KOPT-K1 (cell line): ENCODE results near the gene ZNRF2.

Experiments used
- H3K27ac ChIP-seq: fragments of 200-600 bp; sonication (generic); 2 replicates; pipeline ENCODE4 v1.5.1; 2016; ENCODE audit warnings: antibody characterized with exemption, mild to moderate bottlenecking, low read depth, low read length; ENCODE audit not compliant: poor library complexity, severe bottlenecking
- H3K36me3 ChIP-seq: fragments of 200-600 bp; sonication (generic); 2 replicates; pipeline ENCODE4 v1.5.1; 2017; ENCODE audit warnings: antibody characterized with exemption, mild to moderate bottlenecking, low read length, moderate library complexity; ENCODE audit not compliant: insufficient read depth
- H3K9me3 ChIP-seq: fragments of 200-600 bp; sonication (generic); 2 replicates; pipeline ENCODE4 v1.5.1; 2017; ENCODE audit warnings: antibody characterized with exemption, low read length, mild to moderate bottlenecking; ENCODE audit not compliant: insufficient read depth, poor library complexity, severe bottlenecking

The ZNRF2 gene

DNA sequence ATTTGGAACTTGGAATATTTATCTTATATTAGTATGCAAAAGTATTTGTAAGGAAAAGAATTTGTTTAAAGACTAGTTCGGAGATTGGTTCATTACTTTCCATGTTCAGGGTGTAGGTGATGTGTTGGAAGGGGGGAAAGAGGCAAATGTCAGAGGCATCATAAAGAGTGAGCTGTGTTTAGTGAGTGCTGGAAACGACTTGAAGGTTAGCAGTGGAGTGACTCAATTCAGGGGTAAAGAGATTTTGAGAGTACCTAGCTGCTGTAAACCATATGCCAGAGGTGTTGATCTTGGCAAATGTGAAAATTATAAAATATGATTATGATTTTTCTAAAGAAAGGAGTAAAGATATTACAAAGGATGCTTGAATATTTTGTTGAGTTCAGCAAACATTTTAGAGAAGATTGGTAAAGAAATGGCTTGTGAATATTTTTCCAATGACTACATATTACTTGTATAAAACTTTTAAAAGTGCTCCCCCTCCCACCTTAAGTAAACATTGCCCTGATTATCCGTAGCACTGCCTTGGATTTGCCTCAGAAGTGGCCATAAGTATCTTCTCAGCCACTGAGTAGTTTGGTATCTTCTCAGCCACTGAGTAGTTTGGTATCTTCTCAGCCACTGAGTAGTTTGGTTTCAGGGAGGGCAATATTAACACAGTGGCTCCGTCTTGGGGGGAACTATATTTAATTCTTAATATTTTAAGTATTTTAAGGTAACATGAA, 51.5 kb downstream of the ZNRF2 start:
- H3K36me3 ChIP-seq, result no peaks in the 10 kb centered on the region
- no peak overlapping the region for H3K27ac ChIP-seq
- H3K9me3 ChIP-seq, result peaks cover 8% of the 10 kb centered on the region

DNA sequence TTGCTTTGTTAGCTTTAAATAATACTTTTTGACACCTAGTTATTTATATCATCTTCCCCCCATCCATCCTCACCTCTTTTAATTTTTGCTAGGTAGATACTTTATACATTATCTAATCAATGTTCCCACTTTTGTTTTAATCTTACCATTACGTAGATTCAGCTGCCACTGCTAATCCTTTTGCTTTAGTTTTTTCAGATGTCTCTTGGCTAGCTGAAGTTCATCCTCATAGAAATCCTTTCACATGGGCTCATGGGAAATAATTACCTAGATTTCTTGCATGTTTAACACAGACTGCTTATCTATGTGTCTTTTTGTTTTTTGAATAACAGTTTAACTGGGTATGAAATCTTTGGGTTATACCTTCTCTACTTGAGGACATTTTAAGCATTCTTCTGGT, 60.1 kb downstream of the ZNRF2 start:
- Histone ChIP-seq H3K9me3 (peaks cover 16% of the 10 kb centered on the region), H3K36me3 (no peaks in the 10 kb centered on the region), H3K27ac (no peak overlapping the region)

DNA sequence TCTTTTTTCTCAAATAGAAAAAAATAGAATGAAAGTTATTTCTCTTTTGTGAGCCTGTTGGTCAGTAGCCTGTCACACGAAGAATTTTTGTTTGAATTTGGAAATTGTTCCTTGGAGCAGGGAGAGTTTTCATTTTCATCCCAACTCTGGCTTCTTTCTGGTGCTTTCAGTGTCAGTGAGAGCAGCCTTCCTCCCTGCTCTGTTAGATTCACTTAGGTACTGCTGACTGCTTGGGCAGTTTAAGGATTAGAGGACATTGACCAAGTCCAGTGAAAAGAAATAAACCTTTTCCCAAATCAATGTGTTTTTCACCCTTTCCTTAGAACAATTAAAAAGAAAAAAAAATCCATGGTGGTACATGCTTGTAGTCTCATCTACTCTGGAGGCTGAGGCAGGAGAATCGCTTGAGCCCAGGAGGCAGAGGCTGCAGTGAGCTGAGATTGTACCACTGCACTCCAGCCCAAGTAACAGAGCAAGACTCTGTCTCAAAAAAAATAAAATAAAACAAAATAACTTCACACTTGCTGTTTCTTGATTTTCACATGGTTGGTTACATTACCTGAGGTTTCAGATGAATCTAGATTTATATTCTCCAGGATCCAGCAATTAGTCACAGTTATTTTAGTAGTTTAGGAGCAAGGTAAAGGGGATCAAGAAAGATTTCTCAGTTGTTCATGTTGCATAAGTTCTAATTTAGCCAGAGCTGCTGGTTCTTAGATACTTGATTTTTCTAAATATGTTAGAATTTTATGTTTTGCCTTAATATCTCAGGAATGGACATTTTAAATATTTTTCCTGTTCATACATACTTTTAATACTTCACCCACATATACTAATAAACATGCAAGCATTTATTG, 63.1 kb downstream of the ZNRF2 start:
- Histone ChIP-seq H3K27ac (peak overlapping the region; percentile 54), H3K9me3 (no peaks in the 10 kb centered on the region)

DNA sequence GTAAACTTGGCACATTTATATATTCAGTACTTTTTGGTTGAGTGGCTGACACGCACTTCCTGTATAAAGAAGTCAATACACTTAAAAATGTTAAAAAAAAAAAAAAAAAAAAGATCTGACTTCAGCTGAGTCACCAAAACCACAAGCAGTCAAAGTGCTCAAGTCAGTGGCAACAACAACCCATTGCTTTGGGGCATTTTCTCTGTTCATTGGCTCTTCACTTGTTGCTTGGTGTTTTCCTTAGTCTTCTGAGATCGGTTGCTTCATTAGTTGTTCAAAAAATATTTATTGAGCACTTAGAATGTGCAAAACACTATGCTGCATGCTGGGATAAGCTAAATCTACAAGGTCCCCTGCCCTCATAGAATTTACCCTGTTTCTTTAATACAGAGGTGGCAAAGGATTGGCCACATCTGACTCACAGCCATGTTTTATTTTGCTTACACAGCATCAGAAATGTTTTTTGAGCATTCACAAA, 63.7 kb downstream of the ZNRF2 start:
- Histone ChIP-seq H3K36me3 (no peaks in the 10 kb centered on the region), H3K27ac (peak overlapping the region; percentile 54), H3K9me3 (no peaks in the 10 kb centered on the region)

More for the DNA sequence above, 63.1 kb downstream of the ZNRF2 start:
- no peaks in the 10 kb centered on the region for H3K36me3 ChIP-seq

DNA sequence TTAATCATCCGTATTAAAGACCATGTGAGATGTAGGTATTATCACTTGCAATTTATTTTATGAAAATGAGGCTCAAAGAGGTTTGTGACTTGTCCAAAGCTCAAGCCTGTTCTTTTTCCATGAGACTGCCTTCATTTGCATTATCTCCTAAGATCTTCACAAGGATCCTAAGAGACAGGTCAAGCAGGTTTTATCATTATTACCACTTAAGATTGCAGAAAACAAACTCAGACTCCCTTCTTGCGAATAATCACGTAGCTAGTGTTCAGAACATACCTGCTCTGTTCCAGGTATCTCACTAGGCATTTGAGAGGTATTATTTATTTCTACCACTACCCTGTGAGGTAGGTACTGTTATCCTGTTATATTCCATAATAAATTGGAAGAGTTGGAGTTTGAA, 64.8 kb downstream of the ZNRF2 start:
- Histone ChIP-seq H3K27ac (no peak overlapping the region), H3K9me3 (no peaks in the 10 kb centered on the region), H3K36me3 (no peaks in the 10 kb centered on the region)

DNA sequence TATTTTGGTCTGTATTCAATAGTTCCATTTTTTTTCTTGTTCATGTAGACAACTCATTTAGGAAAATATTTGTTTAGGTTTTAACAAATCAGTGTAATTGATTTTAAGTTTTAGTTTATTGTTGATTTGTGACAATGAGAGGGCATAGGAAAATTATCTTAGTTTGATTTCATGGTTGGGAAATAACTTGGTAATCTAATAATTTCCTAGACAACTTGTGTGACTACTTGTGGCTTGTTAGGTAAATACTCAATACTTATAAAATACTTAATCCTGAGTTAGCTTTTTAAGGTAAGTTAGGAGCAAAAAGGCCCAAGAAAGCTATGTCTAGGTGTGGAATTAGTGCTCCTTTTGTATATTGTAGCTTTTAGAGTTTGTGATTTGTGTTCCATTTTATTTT, 65.4 kb downstream of the ZNRF2 start:
- no peaks in the 10 kb centered on the region for H3K36me3 ChIP-seq
- H3K9me3 ChIP-seq, result no peaks in the 10 kb centered on the region
- no peak overlapping the region for H3K27ac ChIP-seq

DNA sequence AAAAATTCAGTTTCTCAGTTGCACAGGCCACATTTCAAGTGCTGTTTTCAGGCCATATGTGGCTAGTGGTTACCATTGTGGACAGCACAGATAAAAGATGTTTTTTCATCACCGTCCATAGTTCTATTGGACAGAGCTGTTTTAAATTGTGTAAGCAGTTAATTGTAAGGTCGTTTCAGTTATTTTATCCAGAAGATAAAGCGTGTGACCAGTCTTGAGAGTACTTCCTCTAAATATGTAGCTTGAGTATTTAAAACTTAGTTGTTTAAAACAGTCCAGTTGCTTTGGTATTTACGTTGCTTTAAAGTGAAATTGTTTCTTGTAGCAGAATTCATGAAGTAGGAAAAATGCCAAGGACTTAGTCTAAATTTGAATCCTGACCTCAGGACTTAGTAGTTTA, 66.9 kb downstream of the ZNRF2 start:
- Histone ChIP-seq H3K9me3 (no peaks in the 10 kb centered on the region), H3K27ac (no peak overlapping the region)

DNA sequence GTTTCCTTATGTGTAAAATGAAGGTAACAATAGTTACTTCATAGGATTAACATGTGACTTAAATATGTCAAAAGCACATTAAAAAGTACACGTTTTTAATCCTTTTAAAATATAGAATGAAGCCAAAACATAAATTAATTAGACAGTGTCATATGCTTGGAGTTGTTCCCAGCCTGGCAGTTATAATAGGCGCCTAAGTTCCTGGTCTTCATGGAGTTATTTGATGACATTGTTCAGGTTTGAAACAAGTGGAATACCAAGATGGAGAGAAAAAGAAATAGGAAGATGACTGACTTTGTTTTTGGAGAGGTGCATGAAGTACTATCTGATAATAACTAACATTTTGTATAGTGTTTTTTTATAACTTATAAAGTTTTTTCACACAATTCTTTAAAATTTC, 67.3 kb downstream of the ZNRF2 start:
- Histone ChIP-seq H3K27ac (no peak overlapping the region), H3K36me3 (no peaks in the 10 kb centered on the region), H3K9me3 (no peaks in the 10 kb centered on the region)

More for the DNA sequence above, 66.9 kb downstream of the ZNRF2 start:
- H3K36me3 ChIP-seq, result no peaks in the 10 kb centered on the region

DNA sequence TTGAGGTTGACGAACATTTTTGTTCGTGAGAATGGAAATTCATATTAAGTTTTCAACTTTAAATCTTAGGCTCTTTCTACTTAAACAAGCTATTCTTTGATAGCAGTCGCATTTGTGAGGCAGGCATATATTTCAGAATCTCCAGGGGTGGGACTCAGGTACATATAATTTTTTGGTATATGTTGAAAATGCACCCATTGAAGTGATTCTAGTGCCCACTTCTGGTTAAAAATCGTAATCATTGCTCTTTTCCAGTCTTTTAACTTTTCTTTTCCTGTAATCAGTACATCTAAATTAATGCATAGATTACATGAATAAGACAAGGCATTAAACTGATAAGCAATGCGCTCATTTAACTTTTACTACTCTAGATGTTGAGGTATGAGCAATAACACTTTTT, 67.8 kb downstream of the ZNRF2 start:
- Histone ChIP-seq H3K9me3 (no peaks in the 10 kb centered on the region), H3K27ac (no peak overlapping the region), H3K36me3 (0 out of 2 replicates have a peak, but pooled peaks cover 3% of the 10 kb centered on the region)

DNA sequence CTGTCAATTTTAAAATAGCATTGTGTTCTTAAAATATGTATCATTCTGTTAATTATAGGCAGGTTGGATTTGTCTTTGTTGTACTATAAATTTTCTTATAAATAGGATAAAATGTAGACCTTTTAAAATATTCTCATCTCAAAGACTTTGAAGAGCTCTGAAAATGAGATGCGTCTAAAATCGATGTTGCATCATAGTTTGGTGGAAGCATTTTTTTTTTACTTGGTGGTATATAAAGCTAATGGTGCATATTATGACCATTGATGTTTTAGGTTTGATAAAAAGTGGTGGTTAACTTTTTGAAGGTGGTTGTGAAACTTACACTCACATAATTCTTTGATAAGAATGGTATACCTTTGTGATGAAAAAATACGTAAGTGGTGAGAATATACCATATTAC, 69.1 kb downstream of the ZNRF2 start:
- no peak overlapping the region for H3K27ac ChIP-seq

DNA sequence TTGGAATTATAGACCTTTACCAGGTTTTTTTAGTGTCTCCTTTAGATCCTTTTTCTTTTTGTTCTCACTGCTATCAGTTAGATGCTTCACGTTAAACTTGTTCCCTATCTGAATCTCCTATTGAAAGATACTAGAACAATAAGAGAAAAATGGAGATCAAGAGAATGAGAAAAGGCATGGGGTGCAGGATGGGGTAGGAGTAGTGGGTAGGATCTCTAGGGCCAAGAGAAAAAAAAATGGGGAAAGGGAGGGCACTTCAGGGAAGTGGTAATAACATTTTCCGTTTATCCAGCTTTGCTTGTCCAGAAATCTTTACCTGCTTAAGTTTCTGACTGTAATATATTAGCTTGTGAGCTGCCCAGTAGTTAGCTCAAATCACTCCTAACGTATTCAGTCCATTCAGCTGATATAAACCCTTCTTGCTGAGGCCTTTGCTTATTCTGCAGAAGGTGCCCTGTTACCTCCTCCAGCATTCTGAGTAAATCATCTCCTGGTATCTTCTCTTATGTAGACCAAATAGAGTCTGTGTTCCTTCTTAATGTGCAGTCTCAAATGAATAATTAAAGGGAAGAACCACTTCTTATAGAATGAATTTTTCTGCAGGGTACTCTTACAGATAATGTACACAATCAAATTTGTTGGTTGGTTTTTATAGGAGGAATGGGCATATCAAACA, 69.7 kb downstream of the ZNRF2 start:
- no peak overlapping the region for H3K27ac ChIP-seq
- H3K9me3 ChIP-seq, result no peaks in the 10 kb centered on the region
- H3K36me3 ChIP-seq, result peaks cover 3% of the 10 kb centered on the region; the same call in 1 of the 2 replicates

More for the DNA sequence above, 69.1 kb downstream of the ZNRF2 start:
- Histone ChIP-seq H3K36me3 (peaks cover 3% of the 10 kb centered on the region; the same call in 1 of the 2 replicates), H3K9me3 (no peaks in the 10 kb centered on the region)

DNA sequence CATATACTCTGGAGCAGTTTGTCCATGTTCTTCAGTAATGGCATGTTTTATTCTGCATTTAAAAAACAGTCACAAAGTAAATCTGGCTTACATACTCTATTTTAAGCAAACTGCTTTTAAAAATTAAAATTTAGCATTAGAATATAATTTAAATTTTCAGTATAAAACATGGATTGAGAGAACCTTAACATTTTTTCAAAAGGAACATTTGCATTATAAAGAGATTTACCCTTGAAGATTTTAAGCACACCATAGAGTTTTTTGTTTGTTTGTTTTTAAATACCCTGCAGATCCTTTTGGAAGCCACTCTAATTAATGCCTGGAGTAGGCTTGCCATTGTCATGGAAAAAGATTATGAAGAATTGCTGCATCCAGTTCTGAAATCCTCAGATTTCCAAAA, 70.4 kb downstream of the ZNRF2 start:
- Histone ChIP-seq H3K9me3 (no peaks in the 10 kb centered on the region), H3K36me3 (peaks cover 3% of the 10 kb centered on the region; the same call in 1 of the 2 replicates), H3K27ac (no peak overlapping the region)

DNA sequence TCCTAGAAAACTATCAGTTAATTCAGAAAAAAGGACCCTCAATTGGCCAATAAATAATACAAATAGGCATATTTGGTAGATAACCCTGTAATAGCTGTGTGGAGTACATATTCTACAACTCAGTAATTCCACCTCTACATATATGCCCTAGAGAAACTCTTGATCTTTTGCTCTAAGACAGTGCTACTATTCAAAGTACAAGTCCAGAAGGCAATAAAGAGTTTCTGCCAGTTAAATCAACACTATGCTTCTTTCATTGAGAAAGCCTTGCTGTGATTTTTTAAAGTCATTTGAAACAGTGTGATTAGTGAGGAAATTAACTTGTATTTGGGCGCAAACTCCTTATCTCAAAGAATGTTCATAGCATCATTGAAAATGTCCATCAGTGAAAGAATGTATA, 75.6 kb downstream of the ZNRF2 start:
- no peak overlapping the region for H3K27ac ChIP-seq
- no peaks in the 10 kb centered on the region for H3K9me3 ChIP-seq
- H3K36me3 ChIP-seq, result peaks cover 3% of the 10 kb centered on the region; the same call in 1 of the 2 replicates

DNA sequence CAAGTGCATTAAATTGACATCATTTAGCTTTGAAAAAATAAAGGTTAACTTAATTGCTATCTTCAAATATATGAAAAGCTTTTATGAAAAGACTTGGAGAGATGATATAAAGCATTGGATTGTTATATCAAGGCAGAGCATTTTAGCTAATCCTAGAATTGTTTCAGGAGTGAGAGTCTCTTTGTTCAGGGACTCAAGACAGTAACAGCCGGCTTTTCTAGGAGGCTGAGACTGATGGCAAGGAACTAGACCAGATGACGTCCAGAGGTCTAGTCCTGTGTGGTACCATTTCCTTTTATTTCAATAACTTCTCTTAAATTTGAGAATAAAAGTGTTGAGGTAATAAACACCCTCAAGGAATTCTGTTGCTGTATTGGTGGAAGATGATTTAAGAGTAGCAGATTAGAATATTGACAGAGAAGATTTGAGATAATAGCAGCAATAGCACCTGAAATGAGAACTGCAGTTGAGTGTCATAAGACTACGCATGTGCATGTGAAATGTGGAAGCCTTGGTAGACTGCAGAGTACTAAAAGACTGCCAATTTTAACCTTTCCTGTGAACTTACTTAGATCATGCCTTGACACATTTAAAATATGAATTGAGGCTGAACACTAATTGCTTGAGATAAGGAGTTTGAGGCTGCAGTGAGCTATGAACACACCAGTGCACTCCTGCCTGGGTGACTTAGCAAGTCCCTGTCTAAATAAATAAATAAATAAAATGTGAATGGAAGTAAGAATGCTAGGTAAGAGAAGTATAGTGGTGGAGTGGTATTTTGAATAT, 79.6 kb downstream of the ZNRF2 start:
- Histone ChIP-seq H3K27ac (no peak overlapping the region), H3K9me3 (no peaks in the 10 kb centered on the region), H3K36me3 (peaks cover 6% of the 10 kb centered on the region)
